A673 (cell line): ENCODE measurements around the gene ITGAV. TPM values are rescaled to one million over a fixed set of nuclear protein-coding genes. Genes with fewer than 3 reads are reported as not detected.

Source experiments
- BruUV-seq: library from RNA; stranded (reverse); fragments of 400-500 nt; replicated peaks from 2 replicates; lab custom pipeline; 2021; lab: Mats Ljungman, UMichigan
- CTCF ChIA-PET: fragments of 300-600 bp; sonication (Branson Sonifier 250); formaldehyde crosslinking; loops from one replicate; lab custom pipeline; 2022; ENCODE audit warnings: antibody characterized with exemption; lab: Charles Lee
- POLR2A ChIA-PET: fragments of 300-600 bp; sonication (Branson Sonifier 250); formaldehyde crosslinking; loops from one replicate; lab custom pipeline; 2022; ENCODE audit warnings: antibody characterized with exemption; ENCODE audit not compliant: low non-redundant PET; lab: Charles Lee
- DNase-seq: peaks from one replicate; pipeline ENCODE4 v3.0.0-alpha.2; 2015; ENCODE audit warnings: low spot score
- H3K27ac ChIP-seq: fragments of 200-600 bp; sonication (generic); 2 replicates; pipeline ENCODE4 v1.5.1; 2016; ENCODE audit warnings: mixed run types, low read depth, mild to moderate bottlenecking, mixed read lengths, antibody characterized with exemption, low read length; ENCODE audit not compliant: poor library complexity, severe bottlenecking
- H3K27me3 ChIP-seq: fragments of 200-600 bp; sonication (generic); replicated peaks from 2 replicates; pipeline ENCODE4 v1.6.1; 2017; ENCODE audit warnings: mixed run types, low read depth, mild to moderate bottlenecking, mixed read lengths, antibody characterized with exemption, low read length; ENCODE audit not compliant: insufficient read depth, poor library complexity
- H3K36me3 ChIP-seq: fragments of 200-600 bp; sonication (generic); 2 replicates; pipeline ENCODE4 v1.6.1; 2016; ENCODE audit warnings: mixed run types, mild to moderate bottlenecking, mixed read lengths, antibody characterized with exemption, low read length; ENCODE audit not compliant: insufficient read depth, poor library complexity, severe bottlenecking
- H3K4me1 ChIP-seq: fragments of 200-600 bp; sonication (generic); 2 replicates; pipeline ENCODE4 v1.6.1; 2017; ENCODE audit warnings: mixed run types, mild to moderate bottlenecking, mixed read lengths, antibody characterized with exemption, low read length; ENCODE audit not compliant: insufficient read depth, poor library complexity, severe bottlenecking
- H3K4me3 ChIP-seq: fragments of 200-600 bp; sonication (generic); 2 replicates; pipeline ENCODE4 v1.5.1; 2016; ENCODE audit warnings: low read depth, mixed run types, mild to moderate bottlenecking, mixed read lengths, low read length; ENCODE audit not compliant: poor library complexity, severe bottlenecking
- H3K9me3 ChIP-seq: fragments of 200-600 bp; sonication (generic); 2 replicates; pipeline ENCODE4 v1.6.1; 2016; ENCODE audit warnings: mixed run types, low read depth, mild to moderate bottlenecking, mixed read lengths, antibody characterized with exemption, low read length; ENCODE audit not compliant: poor library complexity, severe bottlenecking
- CTCF ChIP-seq: fragments of 300-800, 200-600 bp; sonication (generic); conservative IDR thresholded peaks from 2 replicates; pipeline ENCODE4 v1.5.1; 2017; ENCODE audit warnings: low read depth, mild to moderate bottlenecking, antibody characterized with exemption, low read length, moderate library complexity, mixed read lengths
- EZH2 ChIP-seq: fragments of 200-600 bp; sonication (generic); IDR thresholded peaks from 2 replicates; pipeline ENCODE4 v1.6.1; 2017; ENCODE audit warnings: borderline replicate concordance, low read depth, mild to moderate bottlenecking, mixed read lengths, antibody characterized with exemption, low read length; ENCODE audit not compliant: poor library complexity, severe bottlenecking
- intact Hi-C: fragments of 100-400 bp; cut with micrococcal nuclease; formaldehyde crosslinking; loops from one replicate; pipeline ENCODE4 v1.10.0; 2022; ENCODE audit not compliant: unreplicated experiment
- total RNA-seq: library from RNA; stranded (reverse); gene quantifications from 2 replicates; pipeline ENCODE4 v1.2.3, GENCODE V29; 2021

ITGAV gene
- total RNA-seq, 1 experiment from 2014 or later: 28.4 TPM

GRCh38 chr2:186634701-186635100, 44.8 kb downstream of the ITGAV start:
- TF ChIP-seq EZH2 (no peak), CTCF (no peak)
- intact Hi-C loops: no loop called here
- Histone ChIP-seq H3K9me3 (no peaks in the 10 kb centered on the region), H3K36me3 (no peaks in the 10 kb centered on the region), H3K27me3 (no peaks in the 10 kb centered on the region), H3K4me1 (no peaks in the 10 kb centered on the region), H3K27ac (no peak overlapping the region), H3K4me3 (no peak overlapping the region)
- no TSS peak for BruUV-seq
- no peak for DNase-seq
- POLR2A ChIA-PET: no interaction called here
- CTCF ChIA-PET: interaction anchor here (0.7 kb wide), 1 partner anchor 110 kb away, joined by 3 read pairs; no protein-coding TSS in a partner anchor

DNA sequence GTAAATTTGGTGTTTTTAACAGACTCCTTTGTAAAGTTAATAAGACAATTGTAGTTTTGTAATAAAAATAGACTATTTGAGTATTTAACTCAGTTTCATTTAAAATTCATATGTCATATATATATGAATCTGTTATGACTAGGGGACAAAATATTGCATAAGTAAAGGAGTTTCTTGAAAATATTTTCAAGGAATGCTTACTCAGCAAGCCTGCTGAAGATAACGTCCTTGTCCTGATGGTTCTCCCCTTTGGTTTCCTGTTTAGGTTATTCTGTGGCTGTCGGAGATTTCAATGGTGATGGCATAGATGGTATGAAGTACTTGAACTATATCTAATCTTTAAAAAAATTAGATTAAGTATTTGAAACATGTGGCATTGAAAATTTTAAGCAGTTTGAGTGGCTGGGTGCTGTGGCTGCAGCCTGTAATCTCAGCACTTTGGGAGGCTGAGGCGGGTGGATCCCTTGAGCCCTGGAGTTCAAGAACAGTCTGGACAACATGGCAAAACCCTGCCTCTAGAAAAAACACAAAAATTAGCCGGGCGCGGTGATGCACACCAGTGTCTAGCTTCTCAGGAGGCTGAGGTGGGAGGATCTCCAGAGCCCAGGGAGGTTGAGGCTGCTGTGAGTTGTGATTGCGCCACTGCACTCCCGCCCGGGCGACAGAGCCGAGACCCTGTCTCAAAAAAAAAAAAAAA, 47.1 kb downstream of the ITGAV start:
- no peak for TF ChIP-seq CTCF
- TF ChIP-seq EZH2: no peak
- ChIA-PET POLR2A (no interaction called here), CTCF (interaction anchor here (0.7 kb wide), 1 partner anchor 131 kb away, joined by 8 read pairs; no protein-coding TSS in a partner anchor)
- H3K9me3 ChIP-seq: no peaks in the 10 kb centered on the region
- H3K27ac ChIP-seq: no peak overlapping the region
- no peaks in the 10 kb centered on the region for H3K4me1 ChIP-seq
- no peaks in the 10 kb centered on the region for H3K27me3 ChIP-seq
- H3K36me3 ChIP-seq: no peaks in the 10 kb centered on the region
- BruUV-seq: no TSS peak
- intact Hi-C loops: no loop called here
- H3K4me3 ChIP-seq: no peak overlapping the region
- no peak for DNase-seq

DNA sequence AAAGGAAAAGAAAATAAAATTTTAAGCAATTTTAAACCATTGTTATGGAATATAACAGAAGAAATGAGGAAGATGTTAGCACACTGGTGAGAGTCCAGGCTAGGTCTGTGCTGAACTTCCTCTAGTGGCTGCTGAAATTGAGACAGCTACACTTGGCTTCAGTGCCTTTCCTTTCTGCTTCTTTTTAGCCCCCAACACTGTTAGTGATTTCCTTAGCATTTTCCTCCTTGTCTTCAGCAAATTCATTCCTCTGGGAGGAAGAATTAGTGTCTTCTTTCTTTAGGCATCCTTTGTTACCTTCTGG, 47.6 kb downstream of the ITGAV start:
- intact Hi-C loops: no loop called here
- no peaks in the 10 kb centered on the region for H3K9me3 ChIP-seq
- POLR2A ChIA-PET: no interaction called here
- TF ChIP-seq EZH2 (no peak), CTCF (no peak)
- BruUV-seq: no TSS peak
- H3K27ac ChIP-seq: no peak overlapping the region
- no peaks in the 10 kb centered on the region for H3K36me3 ChIP-seq
- CTCF ChIA-PET: interaction anchor here (0.7 kb wide), 1 partner anchor 132 kb away, joined by 8 read pairs; no protein-coding TSS in a partner anchor
- DNase-seq: no peak
- no peak overlapping the region for H3K4me3 ChIP-seq
- no peaks in the 10 kb centered on the region for H3K27me3 ChIP-seq
- H3K4me1 ChIP-seq: no peaks in the 10 kb centered on the region
